ENCODE results near the gene GPX4. TPM values are rescaled to one million over a fixed set of nuclear protein-coding genes. Genes with fewer than 3 reads are reported as not detected.

Gene GPX4
- total RNA-seq, 2 experiments from 2014 or later = 148 to 203 TPM

- intact Hi-C loops (cut with micrococcal nuclease; ENCODE audit: unreplicated experiment) = no loop called here
- POLR2A ChIA-PET = no interaction called here
- H3K4me2 ChIP-seq (ENCODE audit: low read length) = no peak overlapping the region
- BruUV-seq (replicated peaks) = no TSS peak
- H2AFZ ChIP-seq (ENCODE audit: low read length) = no peak overlapping the region
- CTCF ChIA-PET (ENCODE audit: unreplicated experiment) = no interaction called here
- H3K79me2 ChIP-seq (ENCODE audit: insufficient read depth, low read depth, low read length) = no peaks in the 10 kb centered on the region
- H3K4me1 ChIP-seq (ENCODE audit: insufficient read depth, low read length, poor library complexity, severe bottlenecking) = no peaks in the 10 kb centered on the region
- H3K36me3 ChIP-seq (ENCODE audit: insufficient read depth, low read length) = peaks cover 62% of the 10 kb centered on the region
- H3K9me2 ChIP-seq (ENCODE audit: insufficient read depth, low read length) = no peaks in the 10 kb centered on the region
- no peak overlapping the region for H3K4me3 ChIP-seq (ENCODE audit: low read depth, low read length, poor library complexity, severe bottlenecking)
- TF ChIP-seq CTCF (conservative IDR thresholded peaks at IDR 0.05; ENCODE audit: low read length) (no peak), EZH2phosphoT487 (IDR thresholded peaks at IDR 0.05; ENCODE audit: borderline replicate concordance, low read depth, low read length) (no peak)
- no peak for DNase-seq (ENCODE audit: low spot score)
- no peaks in the 10 kb centered on the region; the same call in 1 of the 2 replicates for H4K20me1 ChIP-seq (ENCODE audit: insufficient read depth, low read length)
- no peaks in the 10 kb centered on the region for H3K9me3 ChIP-seq (ENCODE audit: low read length)
- no peak overlapping the region for H3K27ac ChIP-seq (ENCODE audit: low read depth, low read length, poor library complexity, severe bottlenecking)
Observed at GRCh38 chr19:1123381-1123780, 19.6 kb downstream of the GPX4 start.

- H3K79me2 ChIP-seq (ENCODE audit: insufficient read depth, low read depth, low read length) = no peaks in the 10 kb centered on the region
- intact Hi-C loops (cut with micrococcal nuclease; ENCODE audit: unreplicated experiment) = no loop called here
- H4K20me1 ChIP-seq (ENCODE audit: insufficient read depth, low read length) = no peaks in the 10 kb centered on the region; the same call in 1 of the 2 replicates
- no peak overlapping the region for H3K4me3 ChIP-seq (ENCODE audit: low read depth, low read length, poor library complexity, severe bottlenecking)
- CTCF ChIA-PET (ENCODE audit: unreplicated experiment) = no interaction called here
- H3K4me2 ChIP-seq (ENCODE audit: low read length) = no peak overlapping the region
- no peaks in the 10 kb centered on the region for H3K9me3 ChIP-seq (ENCODE audit: low read length)
- H3K4me1 ChIP-seq (ENCODE audit: insufficient read depth, low read length, poor library complexity, severe bottlenecking) = no peaks in the 10 kb centered on the region
- TF ChIP-seq EZH2phosphoT487 (IDR thresholded peaks at IDR 0.05; ENCODE audit: borderline replicate concordance, low read depth, low read length) (no peak), CTCF (conservative IDR thresholded peaks at IDR 0.05; ENCODE audit: low read length) (no peak)
- POLR2A ChIA-PET = no interaction called here
- no peak for DNase-seq (ENCODE audit: low spot score)
- H3K36me3 ChIP-seq (ENCODE audit: insufficient read depth, low read length) = peaks cover 62% of the 10 kb centered on the region
- no peaks in the 10 kb centered on the region for H3K9me2 ChIP-seq (ENCODE audit: insufficient read depth, low read length)
- no peak overlapping the region for H3K27ac ChIP-seq (ENCODE audit: low read depth, low read length, poor library complexity, severe bottlenecking)
- no TSS peak for BruUV-seq (replicated peaks)
- H2AFZ ChIP-seq (ENCODE audit: low read length) = no peak overlapping the region
Observed at GRCh38 chr19:1123885-1124677, 20.3 kb downstream of the GPX4 start.

All from OCI-LY7 (cell line).